GM18519 (cell line): Measurements from ENCODE around the gene VEZF1.
"Not testable (repeated sequence)": the region's sequence is repeated elsewhere in the genome, so short reads cannot be mapped to it uniquely, and the experiment has no call there.

Experiments
- ATAC-seq: cut with Tn5 transposase; IDR thresholded peaks from one replicate; pipeline ENCODE4 v1.9.1; 2021; ENCODE audit warnings: mild to moderate bottlenecking, moderate library complexity; ENCODE audit not compliant: unreplicated experiment, low FRiP score

Gene VEZF1

GRCh38 chr17:57976594-57976993 is 11.5 kb downstream of the VEZF1 start:
- ATAC-seq: no peak

DNA sequence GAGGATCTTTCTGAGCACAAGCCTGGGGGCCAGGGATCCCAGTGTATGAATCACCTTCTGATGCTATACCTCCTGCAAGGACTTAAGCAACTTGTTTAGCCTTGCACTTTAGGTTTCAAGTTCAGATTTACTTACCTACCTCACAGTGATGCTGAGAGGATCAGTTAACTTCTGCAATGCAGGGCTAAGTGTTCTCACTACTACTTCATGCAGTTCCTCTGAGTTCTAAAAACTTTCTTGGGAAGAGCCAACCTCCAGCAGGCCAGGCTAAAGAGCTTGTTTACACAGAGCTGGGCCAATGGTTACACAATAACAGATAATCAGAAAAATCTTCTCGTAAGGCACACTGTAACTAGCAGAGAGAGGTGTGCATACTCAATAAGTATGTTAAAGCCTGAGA is 13.0 kb downstream of the VEZF1 start:
- no peak for ATAC-seq

DNA sequence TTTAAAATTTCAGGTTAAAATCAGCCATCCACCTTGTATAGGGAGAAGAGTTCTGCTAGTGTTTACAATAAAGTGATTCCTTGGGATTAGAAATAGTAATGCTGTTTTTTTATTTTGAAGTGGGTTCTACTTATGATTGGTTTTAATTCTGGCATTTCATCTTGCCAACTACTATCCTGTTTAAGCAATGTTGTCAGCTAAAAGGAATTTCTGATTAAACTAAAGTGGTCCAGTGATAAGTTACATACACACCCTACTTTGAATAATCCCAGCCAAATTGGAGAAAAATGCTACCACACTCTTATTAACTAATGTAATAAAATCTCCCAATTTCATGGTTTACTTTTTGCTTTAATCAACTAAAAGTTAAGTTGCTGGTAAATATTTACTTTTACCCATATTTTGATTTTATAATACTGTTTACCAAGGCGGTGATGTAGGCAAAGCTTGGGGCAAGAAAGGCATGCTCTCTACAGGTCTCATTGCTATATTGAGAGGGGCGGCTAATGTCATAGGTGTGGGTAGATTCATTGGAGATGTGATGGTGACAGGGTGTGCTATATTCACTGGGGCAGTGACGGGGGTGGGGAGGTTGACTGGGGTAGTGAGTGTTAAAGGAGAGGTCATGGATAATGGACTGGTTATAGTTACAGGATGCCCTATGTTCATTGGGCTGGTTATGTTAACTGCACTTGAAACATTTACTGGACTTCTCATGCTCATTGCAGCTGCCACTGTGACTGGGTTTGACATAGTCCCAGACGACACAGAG is 13.8 kb downstream of the VEZF1 start:
- not testable (repeated sequence) for ATAC-seq

DNA sequence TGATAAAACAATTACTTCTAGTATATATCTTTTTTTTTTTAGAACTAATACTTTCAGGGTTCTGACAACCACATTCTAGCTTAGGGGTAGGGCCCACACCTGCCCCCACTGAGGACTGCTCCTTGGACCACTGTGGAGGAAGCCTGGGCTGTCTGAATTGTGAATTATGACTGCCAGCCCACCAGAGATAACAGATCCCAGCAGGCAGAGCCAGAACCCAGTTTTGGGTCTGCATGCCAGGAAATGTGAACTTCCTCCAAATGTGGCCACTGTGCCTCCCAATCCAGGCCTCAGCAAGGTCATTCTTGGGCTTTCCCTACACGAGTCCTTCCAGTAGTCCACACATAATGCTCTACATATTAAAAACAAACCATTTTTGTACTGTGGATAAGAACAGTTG is 15.9 kb downstream of the VEZF1 start:
- ATAC-seq: no peak

- ATAC-seq: no peak
Measured at GRCh38 chr17:57971572-57971971, 16.5 kb downstream of the VEZF1 start.

- ATAC-seq: no peak
Measured at GRCh38 chr17:57970710-57971109, 17.3 kb downstream of the VEZF1 start.

DNA sequence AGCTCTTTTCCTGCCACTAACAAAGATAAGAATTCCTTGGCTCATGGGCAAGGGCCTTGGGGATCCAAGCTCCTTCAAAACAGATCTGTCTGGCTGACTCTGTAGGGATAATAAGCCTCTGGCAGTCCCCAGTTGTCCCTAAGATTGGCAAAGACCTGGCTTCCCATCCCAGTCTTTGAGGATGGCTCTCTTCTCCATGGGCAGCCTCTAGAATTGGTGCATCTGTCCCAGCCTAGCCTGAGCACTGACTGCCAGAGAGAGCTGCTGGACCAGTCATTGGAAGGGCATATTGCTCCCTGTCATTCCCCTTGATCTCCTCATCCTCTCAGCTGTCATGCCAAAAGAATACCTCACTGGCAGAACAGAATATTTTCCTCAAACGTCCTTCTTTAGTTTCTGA is 19.6 kb downstream of the VEZF1 start:
- ATAC-seq: no peak

DNA sequence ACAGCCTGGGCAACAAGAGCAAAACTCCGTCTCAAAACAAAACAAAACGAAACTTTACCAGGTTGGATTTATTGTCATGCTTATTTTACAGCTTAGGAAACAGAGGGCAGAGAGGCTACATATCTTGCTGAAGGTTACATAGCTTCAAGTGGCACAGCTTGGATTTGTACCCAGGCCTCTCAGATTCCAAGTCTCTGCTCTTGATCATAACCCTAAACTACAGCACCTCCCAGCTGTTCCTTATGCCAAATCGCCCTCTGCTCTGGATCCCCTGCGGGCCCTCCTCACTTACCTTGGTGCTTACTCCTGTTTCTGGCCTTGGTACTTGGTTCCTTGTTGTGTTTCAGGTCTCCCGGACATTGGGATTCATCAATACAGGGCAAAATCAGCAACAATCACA is 21.2 kb downstream of the VEZF1 start:
- ATAC-seq: no peak

DNA sequence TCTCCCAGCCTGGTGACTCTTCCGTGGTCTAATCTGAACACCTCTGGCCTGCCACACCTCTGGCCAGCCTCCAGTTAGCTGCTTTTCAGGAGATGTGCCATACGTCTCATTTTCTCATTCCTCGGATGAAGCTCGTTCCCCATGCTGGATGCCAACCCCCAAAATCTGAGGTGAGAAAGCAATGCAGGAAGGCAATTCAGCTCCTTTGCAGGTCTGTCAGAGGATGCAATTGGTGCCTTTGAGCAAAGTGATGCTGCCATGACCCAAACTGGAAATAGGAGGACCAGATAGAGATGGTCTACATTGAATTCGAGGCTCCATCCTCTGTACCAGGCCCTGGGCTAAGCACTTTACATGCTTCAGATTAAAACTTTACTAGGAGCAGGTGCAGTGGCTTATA is 21.8 kb downstream of the VEZF1 start:
- no peak for ATAC-seq

GRCh38 chr17:57965521-57966160 is 22.4 kb downstream of the VEZF1 start:
- no peak for ATAC-seq

GRCh38 chr17:57963149-57963511 is 24.9 kb downstream of the VEZF1 start:
- no peak for ATAC-seq

DNA sequence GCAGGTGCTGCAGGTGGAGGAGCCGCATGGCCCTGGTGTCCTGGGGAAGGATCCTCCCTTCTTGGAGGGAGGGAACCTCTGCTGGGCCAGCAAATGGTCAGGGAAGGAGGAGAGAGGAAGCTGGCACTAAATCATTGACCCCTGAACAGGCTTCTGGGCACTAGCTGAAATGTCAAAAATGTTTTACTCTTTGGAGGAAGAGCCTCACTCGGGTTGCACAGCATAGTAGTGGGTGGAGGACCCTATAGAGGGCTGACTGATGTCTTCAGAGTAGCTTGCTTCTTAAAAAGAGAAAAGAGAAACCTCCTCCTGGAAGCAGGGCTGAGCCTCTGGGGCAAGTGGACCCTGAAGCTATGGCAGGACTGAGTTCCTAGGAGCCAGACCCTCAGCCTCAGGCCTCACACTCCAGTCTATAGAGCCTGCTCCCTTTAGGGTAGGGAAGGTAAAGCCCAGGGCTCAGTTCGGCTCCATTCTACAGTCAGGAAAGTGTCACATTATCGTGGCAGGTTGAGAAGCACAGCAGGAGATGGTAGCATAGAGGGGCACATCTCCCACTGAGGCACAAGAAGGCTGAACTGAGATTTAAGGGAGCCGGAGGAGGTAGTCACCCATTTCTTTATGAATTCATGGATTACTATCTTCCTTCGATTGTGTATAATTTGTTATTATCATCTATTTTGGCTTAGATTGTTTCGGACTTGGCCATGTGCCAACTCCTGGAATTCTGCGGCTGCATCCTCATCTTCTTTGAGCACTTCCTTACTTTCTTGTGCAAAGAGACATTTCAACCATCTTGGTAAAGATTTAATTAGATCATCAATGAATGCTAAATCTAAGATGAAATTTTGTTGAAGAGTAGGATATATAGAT is 25.5 kb downstream of the VEZF1 start:
- ATAC-seq: no peak

GRCh38 chr17:57959929-57960328 is 28.1 kb downstream of the VEZF1 start:
- no peak for ATAC-seq

DNA sequence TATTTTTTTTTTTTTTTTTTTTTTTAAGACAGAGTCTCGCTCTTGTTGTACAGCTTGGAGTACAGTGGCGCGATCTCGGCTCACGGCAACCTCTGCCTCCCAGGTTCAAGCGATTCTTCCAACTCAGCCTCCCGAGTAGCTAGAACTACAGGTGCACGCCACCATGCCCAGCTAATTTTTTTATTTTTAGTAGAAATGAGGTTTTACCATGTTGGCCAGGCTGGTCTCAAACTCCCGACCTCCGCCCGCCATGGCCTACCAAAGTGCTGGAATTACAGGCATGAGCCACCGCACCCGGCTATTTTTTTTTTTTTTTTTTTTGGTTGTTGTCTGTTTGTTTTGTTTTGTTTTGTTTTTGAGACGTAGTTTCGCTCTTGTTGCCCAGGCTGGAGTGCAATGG is 29.7 kb downstream of the VEZF1 start:
- ATAC-seq: not testable (repeated sequence)

GRCh38 chr17:57957886-57958285 is 30.2 kb downstream of the VEZF1 start:
- no peak for ATAC-seq

DNA sequence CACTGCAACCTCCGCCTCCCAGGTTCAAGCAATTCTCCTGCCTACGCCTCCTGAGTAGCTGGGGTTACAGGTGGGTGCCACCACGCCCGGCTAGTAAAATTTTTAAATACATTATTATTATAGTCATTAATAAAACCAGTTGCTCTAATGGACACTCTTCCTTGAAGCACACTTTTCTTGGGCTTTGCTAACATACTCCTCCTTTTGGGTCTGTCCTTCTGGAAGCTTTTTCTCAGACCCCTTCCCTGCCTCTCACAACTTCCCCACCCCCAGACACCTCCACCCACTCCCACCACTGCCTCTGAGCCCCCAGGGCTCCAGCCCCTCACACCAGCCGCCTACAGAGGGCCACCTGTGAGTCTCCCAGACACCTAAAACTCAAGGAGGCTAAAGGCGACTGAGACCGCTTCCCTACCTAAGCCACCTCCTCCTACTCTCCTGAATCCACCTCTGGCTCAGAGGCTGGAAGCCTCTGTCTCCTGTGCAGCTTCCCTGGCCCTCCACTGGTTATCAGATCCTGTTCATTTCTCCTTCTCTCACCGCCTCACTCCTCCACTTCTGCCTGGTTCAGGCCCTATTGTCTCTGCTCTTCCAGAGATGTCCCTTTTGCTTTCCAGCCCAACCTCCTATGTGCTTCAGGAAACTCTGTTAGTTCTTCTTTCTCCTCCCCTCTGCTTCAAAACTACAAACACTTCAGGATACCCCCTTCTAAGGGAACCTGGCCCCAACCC is 30.8 kb downstream of the VEZF1 start:
- no peak for ATAC-seq

DNA sequence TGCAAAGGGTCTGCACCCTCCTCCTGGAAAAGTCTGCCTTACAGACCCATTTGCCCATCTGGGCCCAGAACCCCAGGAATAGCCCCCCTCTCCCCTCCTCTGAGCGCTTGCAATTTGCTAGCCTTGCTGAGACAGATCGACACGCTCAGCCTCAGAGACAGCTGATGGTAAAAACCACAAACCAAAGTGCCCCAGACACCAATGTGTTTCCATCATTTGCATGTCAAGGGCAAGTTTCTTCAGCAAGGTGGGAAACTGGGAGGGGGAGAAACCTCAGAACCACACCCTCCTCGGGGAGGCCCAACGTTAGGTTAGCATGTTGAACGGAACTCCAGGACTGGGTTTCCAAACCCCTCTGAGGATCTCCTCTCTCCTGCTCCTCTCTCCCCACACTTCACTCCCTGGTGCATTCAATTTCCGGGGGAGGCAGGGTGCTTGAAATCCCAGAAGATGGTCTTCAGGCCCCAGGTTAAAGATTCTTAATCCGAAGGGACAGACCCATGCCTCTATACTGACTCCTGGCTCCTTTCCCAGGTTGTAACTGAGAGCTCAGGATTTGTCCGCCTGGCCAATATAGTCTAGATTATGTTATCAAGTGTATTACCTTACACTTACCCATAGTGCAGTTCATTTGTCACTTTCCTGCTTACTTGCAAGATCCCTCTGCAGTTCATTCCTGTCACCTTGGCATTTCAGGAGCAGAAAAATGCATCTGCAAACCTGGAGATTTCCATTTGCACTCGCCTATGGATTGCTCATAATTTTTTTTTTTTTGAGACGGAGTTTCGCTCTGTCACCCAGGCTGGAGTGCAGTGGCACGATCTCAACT is 31.5 kb downstream of the VEZF1 start:
- no peak for ATAC-seq

DNA sequence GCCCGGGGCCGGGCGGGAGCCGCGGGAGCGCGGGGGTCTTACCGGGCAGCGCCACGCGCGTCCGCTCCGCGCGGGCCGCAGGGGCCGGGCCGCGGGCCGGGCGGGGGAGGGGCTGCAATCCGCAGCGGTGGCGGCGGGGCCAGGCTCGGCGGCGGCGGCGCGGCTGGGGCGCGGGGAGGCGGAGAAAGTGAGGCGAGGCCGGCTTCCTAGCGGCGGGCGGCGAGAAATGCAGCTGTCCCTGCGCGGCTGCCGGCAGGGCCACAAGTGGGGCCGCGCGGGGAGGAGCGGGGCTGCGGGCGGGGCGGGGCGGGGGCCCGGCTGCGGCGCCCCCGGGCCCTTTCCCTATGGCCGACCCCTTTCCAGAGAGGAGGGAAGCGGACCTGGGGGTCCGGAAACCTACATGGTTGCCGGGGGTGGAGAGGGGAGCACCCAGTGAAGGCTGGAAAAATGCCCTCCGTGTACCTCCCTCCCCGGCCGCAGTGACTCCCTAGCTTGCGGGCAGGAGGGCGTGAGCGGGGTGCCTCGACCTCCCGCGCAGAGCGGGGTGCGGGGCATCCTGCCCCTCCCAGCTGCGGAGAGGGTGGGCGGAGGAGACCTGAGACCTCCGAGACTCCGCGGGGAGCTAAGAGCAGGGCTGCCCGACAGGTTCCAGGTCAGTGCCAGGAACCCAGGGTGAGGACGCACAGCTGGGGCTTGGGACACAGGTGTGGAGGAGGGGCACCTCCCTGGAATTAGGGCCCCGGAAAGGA is 32.7 kb downstream of the VEZF1 start, which contains the start of gene CUEDC1:
Gene CUEDC1, minus strand, starts transcription at position 230 of the 749 bp plus-strand sequence. CDS start 69,848 bp downstream, outside the sequence.
- ATAC-seq: no peak
